HG03064 (cell line): ENCODE results near the gene SHMT2.

ENCODE experiments used
- ATAC-seq: cut with Tn5 transposase; IDR thresholded peaks from one replicate; pipeline ENCODE4 v1.9.1; 2021; ENCODE audit warnings: low read depth; ENCODE audit not compliant: unreplicated experiment

The SHMT2 gene

GRCh38 chr12:57224278-57224972 is 5.1 kb upstream of the SHMT2 start:
- no peak for ATAC-seq

- ATAC-seq = no peak
Measured at GRCh38 chr12:57224973-57225679, 4.4 kb upstream of the SHMT2 start.

GRCh38 chr12:57225680-57226210 is 3.8 kb upstream of the SHMT2 start:
- no peak for ATAC-seq

- ATAC-seq = no peak
Measured at GRCh38 chr12:57226588-57227314, 2.8 kb upstream of the SHMT2 start.

GRCh38 chr12:57227315-57228115 is 2.0 kb upstream of the SHMT2 start:
- ATAC-seq = no peak

- no peak for ATAC-seq
Measured at GRCh38 chr12:57229046-57229633, 371 bp upstream of the SHMT2 start.

GRCh38 chr12:57230381-57231155 is 1.1 kb downstream of the SHMT2 start:
- no peak for ATAC-seq

- ATAC-seq = no peak
Measured at GRCh38 chr12:57231276-57232021, 1.9 kb downstream of the SHMT2 start.

GRCh38 chr12:57232156-57232756 is 2.7 kb downstream of the SHMT2 start:
- no peak for ATAC-seq

GRCh38 chr12:57233357-57234232 is 4.1 kb downstream of the SHMT2 start:
- no peak for ATAC-seq

- no peak for ATAC-seq
Measured at GRCh38 chr12:57234233-57234570, 4.7 kb downstream of the SHMT2 start.

- ATAC-seq = no peak
Measured at GRCh38 chr12:57234571-57235016, 5.1 kb downstream of the SHMT2 start.

- no peak for ATAC-seq
Measured at GRCh38 chr12:57235017-57235727, 5.7 kb downstream of the SHMT2 start.

GRCh38 chr12:57235728-57236131 is 6.2 kb downstream of the SHMT2 start:
- no peak for ATAC-seq

- no peak for ATAC-seq
Measured at GRCh38 chr12:57236201-57236924, 6.9 kb downstream of the SHMT2 start.

- no peak for ATAC-seq
Measured at GRCh38 chr12:57236925-57237595, 7.5 kb downstream of the SHMT2 start.
